GM20431 (cell line): ENCODE measurements around the gene CDK14.

ENCODE experiments used
- in situ Hi-C: fragments of 300-500 bp; cut with MseI, MboI; formaldehyde crosslinking; loops from one replicate; pipeline ENCODE4 v1.15.0; 2020; ENCODE audit warnings: low sequenced_read_pairs; ENCODE audit not compliant: unreplicated experiment

Gene CDK14

DNA sequence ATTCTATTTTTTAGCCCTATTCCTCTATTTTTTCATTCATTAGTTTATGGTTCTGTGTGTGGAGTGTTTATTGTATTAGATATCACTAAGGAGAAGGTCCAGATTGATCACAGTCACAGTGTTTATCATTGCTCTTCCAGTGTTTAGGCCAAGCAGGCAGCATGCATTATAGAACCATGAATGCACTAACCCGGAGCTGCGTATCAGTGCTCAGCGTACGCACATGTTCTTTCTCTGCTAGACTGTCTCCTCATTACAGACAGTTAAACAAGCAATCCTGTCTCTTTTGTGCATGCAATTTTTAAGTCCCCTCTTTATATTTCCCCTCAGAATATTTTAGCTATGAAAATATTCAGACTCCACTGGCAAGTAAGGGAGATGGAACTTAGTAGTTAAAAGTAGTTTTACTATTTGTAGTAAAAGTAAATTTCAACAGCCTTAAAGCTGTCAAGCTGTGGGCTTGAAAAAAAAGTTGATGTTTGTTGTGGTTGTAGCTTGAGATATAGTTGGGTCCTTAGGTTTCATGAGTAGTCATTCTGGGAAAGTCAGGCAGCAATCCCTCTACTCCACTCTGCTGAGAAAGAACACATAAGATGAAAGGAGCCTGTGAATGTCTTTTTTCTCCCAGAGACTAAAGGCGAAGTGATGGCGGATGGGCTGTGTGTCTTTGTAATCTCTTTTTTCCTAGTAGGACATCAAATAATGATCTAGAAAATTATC, 260.4 kb downstream of the CDK14 start:
- in situ Hi-C loops, result loop anchor here (25.0 kb wide), 1 partner anchor 644 kb away; the partner anchor contains the start of gene STEAP2

DNA sequence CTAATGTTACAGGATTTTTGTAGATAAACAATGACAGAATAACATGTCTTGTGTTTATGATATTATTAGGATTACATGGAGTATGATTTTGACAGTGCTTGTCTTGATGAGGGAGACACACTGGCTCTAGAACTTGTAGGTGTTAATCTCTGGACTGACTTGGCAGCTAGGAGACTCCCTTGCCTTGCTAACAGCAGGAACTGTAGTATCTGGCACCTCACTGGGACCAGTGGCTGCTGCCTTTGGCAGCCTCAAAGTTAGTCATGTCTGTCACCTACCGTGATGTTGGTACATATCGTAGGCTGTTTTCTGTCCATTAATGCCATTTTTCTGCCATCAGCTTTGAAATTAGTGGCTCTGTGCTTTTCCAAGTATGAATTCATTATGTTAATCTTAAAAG, 261.5 kb downstream of the CDK14 start:
- in situ Hi-C loops, result loop anchor here (25.0 kb wide), 1 partner anchor 645 kb away; the partner anchor contains the start of gene STEAP2

DNA sequence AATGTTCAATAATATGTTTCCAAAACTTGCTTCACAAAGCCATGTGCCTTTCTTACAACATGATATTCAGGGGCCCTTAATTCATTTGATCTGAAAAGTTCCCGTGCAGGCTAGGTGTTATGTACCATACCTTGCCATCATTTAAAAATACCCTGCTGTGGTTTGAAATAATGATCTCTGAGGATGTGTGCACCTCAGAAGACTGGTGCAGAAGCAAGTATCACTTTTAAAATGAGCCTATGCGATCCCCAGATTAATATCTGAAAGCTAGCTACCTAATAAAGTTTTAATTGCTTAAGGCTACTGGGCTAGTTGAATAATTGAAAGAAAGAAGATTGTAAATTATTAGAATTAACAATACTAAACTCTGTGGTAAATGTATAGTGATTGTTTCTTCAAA, 262.4 kb downstream of the CDK14 start:
- in situ Hi-C loops, result loop anchor here (25.0 kb wide), 1 partner anchor 646 kb away; the partner anchor contains the start of gene STEAP2

DNA sequence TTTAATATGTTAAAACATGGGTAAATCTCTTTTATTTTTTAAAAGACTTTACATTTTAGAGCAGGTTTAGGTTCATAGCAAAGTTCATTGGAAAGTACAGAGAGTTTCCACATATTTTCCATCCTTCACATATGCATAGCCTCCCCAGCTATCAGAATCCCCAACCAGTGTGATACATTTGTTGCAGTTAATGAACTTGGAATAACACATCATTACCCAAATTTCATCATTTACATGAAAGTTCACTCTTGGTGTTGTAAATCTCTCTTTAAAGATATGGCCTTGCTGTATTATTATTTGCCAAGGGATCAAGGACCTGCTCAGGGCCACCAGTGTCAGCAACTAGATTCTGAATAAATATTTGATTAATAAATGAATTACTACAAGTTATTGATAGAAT, 263.4 kb downstream of the CDK14 start:
- in situ Hi-C loops, result loop anchor here (25.0 kb wide), 1 partner anchor 647 kb away; the partner anchor contains the start of gene STEAP2

DNA sequence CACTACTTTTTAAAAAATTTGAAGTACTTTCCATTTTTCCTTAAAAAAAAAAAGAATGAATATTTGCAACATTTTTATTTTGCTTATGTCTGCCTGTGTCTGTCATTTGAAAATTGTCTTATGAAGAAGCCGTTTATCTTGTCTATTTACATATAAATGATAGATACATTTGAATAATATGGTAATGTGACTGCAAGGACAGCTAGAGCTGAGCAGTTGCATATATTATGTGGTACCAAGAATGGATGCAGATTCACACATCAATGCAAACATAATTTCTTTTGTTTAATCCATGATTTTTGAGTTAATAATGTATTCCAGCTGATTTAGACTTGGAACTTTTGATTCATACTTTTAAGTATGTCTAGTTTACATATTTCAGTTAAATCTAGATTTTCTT, 268.0 kb downstream of the CDK14 start:
- in situ Hi-C loops, result loop anchor here (25.0 kb wide), 1 partner anchor 652 kb away; the partner anchor contains the start of gene STEAP2

DNA sequence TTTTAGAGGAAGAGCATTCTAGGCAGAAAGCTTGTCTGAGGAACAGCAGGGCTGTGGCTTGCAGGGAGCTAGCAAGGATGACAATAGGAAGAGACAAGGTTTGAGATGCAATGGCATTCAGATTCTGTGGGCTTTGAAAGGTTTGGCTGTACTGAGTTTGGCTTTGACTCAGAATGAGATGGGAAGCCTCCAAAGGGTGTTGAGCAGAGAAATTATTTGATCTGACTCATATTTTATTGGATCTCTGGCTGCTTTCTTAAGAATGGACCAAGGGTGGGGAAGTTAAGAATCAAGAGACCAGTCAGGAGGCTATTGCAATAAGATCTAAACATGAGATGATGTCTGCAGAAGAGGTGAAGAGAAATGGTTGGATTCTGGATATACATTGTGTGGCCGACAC, 273.2 kb downstream of the CDK14 start:
- in situ Hi-C loops, result loop anchor here (25.0 kb wide), 1 partner anchor 657 kb away; the partner anchor contains the start of gene STEAP2

DNA sequence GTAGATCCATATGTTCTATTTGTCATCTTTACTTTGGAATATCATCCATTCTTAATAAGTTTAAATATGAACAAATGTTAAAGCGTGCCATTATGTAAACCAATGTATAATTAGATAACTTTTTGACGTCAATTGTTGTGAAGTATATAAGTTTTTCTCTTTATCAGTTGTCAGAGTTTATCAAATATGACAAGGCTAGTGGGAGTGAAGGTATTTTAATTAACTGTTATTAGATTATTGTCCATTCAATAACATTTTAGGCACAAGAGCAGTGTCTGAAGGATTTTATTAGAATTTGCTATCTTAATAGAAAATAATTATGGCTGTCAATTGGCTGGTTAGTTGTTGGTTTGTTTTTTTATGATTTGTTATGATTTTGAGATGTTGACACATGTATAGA, 280.6 kb downstream of the CDK14 start:
- in situ Hi-C loops, result no loop called here

DNA sequence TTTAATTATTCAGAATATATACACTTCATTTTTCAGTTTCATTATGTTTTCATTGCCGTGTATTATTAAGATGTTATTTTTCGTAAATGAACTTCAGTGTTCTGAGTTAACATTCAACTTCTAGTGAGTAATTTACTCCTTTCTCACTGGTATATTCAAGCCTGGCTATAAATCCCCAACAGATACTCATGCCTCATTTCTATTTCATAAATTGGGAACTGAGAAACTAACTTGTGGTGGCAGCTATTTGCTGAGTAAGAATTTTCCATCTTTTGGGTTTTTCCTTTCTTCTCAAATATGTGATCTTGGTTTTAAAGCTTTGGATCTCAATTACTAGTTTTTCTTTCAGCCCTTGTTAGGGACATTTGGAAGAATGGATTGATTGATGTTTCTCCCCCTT, 281.1 kb downstream of the CDK14 start:
- in situ Hi-C loops, result no loop called here

DNA sequence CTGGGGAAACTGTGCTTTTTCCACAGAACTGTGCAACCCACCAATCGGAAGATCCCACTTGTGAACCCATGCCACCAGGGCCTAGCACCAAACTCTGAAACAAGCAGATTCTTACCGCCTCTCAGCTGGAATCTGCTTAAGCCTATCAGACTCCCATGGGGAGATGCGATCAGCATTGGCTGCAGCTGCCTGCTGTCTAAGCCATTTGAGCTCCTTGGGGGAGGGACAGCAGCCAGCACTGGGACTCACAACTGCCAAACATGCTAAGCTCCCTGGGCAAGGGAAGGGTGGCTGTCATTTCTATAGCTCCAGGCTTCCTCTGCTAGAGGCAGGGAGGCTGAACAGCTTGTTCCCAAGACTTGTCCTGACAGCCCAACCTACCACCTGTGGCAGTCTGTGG, 283.8 kb downstream of the CDK14 start:
- in situ Hi-C loops, result no loop called here

DNA sequence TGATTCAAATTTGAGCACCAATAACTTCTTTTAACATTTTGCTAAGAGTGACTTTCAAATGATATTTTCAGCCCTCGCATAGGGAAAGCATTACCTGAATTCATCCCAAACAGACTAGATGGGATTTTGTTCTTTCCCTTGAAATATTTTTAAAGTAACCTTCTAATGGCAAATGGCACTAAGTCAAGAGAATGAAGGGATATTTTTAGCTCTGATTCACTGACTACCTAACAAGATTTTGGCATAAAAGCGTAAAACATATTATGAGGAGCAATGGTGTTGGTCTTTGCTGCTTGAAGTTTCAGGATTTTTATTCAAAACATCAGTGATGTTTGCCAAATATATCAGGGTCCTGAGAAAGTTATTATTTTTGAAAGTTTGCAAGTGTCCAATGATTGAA, 290.3 kb downstream of the CDK14 start:
- in situ Hi-C loops, result no loop called here

DNA sequence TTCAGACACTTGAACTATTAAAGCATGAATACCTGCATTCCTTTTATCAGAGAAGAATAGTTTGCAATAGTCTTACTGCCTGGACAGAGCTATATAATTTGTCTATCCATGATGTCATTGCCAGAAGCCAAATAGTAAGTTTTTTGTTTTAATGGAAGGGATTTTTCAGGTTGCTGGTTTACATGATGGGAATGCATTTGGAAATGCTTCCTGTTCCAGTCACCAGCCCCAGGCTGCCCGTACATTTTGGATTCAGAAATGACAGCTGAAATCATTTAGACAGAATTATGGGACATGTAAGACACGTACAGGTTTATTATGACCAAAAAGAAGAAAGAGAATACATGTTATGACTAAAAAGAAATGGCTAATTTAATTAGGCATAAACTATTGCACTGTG, 293.1 kb downstream of the CDK14 start:
- in situ Hi-C loops, result no loop called here

DNA sequence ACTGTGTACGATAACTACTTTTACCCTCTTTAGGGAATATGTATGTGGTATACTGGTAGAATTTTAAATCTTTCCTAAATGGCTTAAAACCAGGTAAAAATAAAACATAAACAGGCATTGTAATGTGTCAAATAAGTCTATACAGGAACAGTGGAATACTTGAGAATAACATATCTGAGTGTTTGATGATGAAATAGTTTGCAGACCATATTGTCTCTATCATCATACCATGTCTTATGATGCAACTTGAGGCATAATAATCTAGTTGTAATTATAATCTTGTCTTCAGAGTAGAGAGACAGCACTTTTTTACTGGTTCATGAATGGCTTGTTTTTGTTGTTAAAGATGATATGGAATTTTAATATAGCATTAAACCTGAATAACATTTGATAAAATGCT, 293.5 kb downstream of the CDK14 start:
- in situ Hi-C loops, result no loop called here

DNA sequence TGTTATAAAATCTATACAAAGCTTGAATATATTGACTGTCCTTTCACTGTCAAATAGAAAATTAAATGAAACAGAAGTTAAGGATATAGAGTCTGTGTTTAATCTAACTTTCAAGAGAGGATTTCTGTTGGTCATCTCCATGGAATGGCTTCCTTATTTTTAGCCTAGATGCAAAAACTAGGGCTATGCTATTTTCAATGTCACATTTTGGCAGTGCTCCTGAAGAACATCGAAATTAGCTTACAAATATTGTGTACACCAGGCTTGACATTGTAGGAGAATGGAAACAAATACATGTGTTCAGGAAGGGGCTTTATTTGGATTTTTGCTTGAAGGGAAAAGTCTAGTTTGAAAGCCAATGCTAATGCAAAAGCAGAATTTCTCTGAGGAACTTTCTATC, 295.4 kb downstream of the CDK14 start:
- in situ Hi-C loops, result no loop called here

DNA sequence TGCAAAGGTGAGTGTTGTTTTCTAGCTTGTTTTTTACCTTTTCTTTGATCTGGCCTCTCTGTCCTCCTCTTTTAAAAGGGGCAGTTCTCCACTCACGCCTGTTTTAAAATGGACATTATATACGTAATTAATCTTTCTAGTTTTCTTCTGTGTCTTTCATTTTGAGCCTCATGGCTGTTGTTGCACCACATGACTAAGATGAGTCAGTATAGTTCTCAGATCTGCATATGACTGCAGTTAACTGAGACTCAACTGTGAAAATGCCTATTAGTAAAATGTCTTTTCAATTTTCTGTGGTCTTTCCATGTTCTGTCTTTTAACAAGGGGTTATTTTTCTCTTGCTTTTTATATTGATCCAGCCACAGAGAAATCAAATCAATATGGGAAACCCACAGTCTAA, 296.1 kb downstream of the CDK14 start:
- in situ Hi-C loops, result no loop called here

DNA sequence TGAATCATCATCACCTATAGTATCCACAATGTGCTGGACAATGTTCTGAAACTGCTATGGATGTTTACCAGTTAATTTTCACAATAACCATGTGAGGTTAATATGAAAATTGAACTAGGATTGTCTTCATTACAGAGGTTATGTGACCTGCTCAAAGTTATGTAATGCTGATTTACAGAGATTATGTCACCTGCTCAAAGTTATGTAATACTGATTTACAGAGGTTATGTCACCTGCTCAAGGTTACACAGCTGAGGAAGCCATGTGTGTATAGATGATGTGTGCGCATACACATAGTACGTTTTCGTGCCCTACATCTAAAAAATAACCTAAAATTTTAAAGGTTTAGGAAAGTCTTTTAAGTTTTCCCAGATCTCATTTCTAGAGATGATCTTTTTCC, 298.0 kb downstream of the CDK14 start:
- in situ Hi-C loops, result no loop called here

DNA sequence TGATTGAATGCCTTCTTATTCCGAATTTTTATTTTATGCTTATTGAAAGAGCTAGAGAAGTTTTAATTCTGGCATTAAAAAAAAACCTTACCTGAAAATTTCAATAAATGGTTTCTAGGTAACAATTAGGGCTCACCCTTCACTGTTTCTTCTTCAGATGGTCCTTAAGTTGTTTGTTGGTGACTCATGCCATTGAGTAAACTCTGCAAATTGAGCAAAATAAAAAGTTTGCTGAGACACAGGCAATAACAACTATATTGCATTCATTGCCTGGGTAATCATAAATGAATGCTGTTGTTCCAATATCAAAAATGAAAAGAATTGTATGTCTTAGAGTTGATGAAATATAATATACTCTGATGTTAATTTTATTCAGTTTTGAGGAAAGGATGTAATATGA, 300.3 kb downstream of the CDK14 start:
- in situ Hi-C loops, result no loop called here

DNA sequence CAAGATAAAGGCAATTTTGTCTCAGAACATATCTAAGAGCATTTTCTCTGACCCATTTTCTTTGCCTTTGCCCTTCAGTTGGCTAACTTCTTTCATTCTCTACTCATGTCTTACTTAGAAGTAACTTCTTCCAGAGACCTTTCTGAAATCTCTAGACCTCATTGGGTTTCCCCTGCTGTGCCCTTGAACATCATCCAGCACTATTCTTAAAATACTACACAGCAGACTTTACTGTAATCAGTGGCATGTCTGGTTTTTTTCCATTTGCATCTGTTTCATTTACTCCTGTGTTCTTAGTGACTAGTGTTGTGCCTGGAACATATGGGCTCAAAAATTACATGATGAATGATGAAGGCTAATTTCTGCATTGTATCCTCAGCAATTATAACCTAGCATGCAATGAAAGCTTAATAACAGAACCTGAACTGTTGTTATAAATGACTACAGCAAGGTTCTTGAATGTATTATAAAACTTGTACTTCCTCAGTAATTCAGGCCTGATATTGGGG, 301.9 kb downstream of the CDK14 start:
- in situ Hi-C loops, result no loop called here

DNA sequence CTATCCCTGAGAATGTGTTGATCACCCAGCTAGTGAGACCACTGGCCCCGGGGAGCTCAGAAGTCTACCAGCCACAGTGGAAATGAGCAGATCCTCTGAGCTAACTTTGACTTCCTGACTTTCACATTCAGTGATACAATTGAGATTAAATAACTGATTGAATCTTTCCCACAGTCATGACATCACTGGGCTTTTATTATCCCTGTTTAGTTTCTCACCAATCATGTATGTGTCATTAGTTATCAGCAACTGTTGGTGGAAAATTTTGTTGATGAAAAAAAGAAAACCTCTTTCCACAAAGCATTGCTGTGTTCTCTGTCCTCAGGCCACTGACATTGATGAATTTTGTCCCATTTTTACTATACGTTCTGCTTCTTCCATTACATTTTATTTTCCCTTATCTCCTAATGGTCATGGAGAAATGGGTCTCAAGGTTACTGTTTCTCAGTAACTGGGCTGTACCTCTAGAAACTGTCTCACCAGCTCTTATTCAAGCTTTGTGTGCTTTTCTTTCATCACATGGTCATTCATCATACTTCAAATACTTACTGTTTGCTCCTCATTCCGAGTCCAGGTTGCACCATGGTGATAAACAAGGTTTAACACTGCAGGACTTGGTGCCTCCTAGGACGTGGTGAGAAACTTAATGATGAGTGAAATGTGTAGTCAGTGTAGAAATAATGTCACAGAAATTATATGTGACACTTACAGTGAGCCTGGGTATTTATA, 304.7 kb downstream of the CDK14 start:
- in situ Hi-C loops, result no loop called here

DNA sequence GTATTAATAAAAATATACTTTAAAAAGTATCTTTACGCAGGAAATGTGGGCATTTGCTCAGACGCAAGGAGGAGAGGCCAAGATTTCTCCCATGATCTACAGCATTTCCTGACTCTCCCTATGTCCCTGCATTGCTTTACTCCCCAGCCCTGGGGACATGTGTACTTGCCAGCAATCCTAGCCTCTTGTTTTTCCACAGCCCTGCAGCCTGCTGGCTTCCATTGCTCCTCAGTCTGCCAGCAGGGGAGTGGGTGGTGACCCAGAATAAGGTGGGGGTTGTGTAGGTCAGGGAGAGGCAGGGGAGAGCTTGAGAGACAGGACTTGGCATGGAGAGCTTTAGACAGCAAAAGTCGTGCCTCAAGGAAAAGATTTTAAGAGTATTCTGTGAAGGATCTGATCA, 307.7 kb downstream of the CDK14 start:
- in situ Hi-C loops, result no loop called here

DNA sequence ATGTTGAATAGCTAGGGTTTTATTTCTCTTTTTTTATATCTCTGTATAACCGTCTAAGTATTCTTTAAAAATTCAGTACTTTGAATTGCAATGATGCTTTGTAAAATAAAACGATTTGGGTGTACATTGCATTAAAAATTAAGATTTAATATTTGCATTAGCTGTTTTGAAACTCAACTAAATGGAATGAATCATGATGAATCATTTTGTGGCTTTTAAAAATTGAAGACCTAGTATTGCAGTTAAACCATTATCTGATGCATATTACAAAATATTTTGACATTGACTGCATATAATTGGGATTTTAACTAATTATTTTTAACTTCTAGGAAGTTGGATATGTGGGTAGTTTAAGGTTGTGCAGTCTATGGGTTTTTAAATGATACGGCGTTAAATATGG, 314.0 kb downstream of the CDK14 start:
- in situ Hi-C loops, result no loop called here

DNA sequence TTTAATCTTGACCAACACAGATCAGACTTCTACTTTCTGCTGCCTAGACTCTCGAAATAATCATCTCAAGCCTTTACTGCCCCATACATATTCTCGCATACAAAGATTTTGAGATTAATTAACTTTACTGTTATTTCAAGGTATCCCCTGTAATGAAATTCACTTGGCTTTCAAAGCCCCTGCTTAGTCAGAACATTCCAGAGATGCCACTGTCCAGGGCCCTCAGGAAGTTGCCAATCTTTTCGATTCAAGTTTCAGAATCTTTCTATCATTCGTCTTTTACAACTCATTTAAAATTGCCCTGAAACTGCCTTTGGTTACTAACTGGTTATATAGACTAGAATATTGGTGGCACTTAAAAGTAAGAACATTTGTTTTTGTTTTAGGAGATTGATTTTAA, 320.2 kb downstream of the CDK14 start:
- in situ Hi-C loops, result no loop called here
